ENCODE measurements around the gene PER2. TPM values are rescaled to one million over a fixed set of nuclear protein-coding genes. Genes with fewer than 3 reads are reported as not detected.
"Not testable (repeated sequence)": the region's sequence is repeated elsewhere in the genome, so short reads cannot be mapped to it uniquely, and the experiment has no call there.

The PER2 gene
- total RNA-seq, 1 donor from 2014 or later: 3.6 TPM

DNA sequence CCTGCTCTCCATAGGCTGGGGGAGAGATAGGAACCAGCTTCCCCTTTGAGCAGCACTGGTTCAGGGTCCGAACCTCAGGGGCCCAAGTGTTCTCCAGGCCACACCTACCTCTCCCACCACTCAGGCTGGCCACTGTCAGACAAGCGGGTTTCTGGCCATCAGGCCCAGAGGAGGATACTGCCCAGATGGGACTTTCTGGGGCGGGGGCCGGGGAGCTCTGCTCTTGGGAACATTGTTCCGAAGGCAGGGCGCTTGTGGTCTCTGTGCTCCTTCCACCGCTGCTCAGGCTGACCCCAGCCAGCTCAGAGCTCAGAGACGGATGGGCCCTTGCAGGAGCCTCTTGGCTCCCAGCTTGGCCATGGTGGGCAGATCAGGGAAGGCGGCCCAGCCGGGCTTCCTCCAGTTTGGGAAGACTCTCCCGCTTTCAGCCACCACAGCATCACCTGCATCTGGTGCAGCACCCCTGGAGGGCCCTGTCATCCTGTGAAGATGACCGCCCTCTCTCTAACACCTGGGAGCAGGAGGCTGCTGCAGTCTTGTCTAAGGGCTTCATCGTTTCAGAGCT is 26.7 kb upstream of the PER2 start:
- intact Hi-C loops (cut with DNase I): no loop called here
- ATAC-seq (ENCODE audit: poor library complexity): no peak
- no peak for DNase-seq

DNA sequence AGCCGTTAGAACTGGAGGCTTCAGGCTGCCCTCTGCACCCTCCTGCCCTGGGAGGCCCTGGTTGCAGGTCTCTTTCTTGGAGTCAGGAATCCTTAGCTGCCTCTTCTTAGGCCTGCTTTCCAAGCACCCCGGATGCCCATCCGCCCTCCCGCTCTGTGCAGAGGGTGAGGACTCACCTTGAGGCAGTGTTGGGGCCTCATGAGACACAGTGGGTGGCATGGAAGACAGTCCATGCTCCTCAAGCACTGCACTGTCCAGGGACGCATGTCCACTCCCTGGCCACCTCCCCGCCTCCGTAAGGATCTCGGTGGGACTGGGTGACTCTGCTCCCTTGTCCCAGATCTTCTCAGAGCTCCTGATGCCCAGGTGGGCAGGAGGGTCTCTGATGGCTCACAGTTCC is 26.2 kb upstream of the PER2 start:
- ATAC-seq (ENCODE audit: poor library complexity) (no peak), DNase-seq (no peak)
- intact Hi-C loops (cut with DNase I): no loop called here

DNA sequence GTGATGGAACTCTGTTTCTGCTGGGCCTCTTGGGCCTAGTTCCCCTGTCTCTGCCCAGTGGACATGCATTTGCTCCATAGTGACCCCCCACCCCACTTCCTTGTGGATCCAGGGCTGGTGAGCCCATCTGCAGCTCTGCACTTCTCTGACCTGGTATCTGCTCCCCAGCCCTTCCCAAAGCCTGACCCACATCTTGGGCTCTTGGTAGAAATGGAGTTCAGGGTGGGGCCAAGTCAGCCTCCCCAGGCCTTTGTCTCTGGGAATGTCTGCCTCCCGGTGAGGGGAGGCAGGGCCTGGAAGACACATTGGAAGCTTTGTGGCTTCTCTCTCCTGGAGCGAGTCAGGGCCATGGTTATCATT is 25.6 kb upstream of the PER2 start:
- DNase-seq: no peak
- intact Hi-C loops (cut with DNase I): no loop called here
- no peak for ATAC-seq (ENCODE audit: poor library complexity)

DNA sequence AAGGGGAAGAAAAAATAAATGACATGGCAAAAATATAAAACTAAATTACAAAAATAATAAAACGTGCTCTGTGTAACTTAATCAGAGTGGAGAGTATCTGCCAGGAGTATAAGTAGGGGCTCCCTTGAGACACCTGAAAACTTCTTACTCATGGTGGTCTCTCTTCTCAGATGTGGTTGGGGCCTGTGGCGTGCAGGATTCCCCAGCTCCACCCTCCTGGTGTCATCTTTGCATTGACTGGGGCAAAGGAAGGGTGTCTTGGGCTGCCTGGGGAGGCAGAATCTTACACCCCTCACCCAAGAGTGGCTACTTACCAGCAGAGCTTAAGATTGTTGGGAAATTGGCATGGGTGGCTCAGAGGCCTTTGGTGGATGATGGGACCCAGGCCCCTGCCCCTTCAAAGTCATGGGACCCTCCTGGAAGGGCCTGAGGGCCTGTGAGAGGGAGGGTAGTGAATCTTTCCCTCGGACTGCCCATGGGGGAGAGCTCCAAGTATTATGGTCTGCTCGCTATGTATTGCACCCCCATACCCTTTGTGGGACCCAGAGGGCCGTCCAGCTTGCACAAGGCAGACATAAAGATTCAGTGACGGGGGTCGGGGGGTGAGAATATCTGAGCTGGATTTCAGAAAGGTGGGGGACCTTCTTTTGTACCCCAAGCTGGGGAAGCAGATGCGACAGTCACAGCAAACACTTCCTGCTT is 25.0 kb upstream of the PER2 start:
- no peak for DNase-seq
- intact Hi-C loops (cut with DNase I): no loop called here
- ATAC-seq (ENCODE audit: poor library complexity): no peak

DNA sequence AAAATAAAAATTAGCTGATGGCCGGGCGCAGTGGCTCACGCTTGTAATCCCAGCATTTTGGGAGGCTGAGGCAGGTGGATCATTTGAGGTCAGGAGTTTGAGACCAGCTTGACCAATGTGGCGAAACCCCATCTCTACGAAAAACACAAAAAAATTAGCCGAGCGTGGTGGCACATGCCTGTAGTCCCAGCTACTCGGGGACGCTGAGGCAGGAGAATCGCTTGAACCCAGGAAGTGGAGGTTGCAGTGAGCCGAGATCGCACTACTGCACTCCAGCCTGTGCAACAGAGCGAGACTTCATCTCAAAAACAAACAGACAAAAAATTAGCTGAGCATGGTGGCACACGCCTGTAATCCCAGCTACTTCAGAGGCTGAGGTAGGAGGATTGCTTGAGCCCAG is 22.3 kb upstream of the PER2 start:
- DNase-seq; intact Hi-C loops (cut with DNase I); ATAC-seq (ENCODE audit: poor library complexity): not testable (repeated sequence)

DNA sequence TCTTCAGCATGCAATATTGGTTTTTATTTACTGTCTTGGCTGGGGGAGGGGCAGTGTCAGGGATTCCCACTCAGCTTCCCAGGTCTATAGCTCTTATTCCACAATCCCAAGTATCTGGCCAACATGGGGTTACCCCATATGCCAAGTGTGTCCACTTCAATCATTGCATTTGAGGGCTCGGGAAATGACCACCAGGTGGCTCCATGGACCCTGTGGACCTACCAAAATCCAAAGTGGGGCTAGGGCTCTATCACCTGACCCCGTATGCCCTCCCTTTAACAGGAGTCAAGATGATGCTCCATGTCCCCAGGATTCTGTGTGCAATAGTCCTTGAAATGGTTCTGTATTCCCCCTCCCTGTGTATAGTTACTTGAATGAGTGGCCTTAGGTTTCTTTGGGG is 19.8 kb upstream of the PER2 start:
- intact Hi-C loops (cut with DNase I): no loop called here
- ATAC-seq (ENCODE audit: poor library complexity) (no peak), DNase-seq (no peak)

DNA sequence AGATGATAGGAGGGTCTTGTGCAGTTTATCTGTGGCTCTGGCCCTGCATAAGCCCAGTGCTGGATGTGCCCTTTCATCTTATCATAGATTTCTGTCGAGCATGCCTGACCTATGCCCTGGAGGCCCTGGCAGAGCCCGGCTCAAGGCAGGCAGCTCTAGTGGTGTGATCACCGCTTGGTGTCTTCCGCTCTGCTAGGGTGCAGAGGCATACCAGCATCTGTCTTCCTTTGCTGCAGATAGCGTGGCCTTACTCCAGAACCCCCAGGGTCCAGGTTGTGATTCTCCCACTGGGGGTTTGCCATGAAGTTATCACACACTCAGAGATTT is 18.2 kb upstream of the PER2 start:
- ATAC-seq (ENCODE audit: poor library complexity) (no peak), DNase-seq (no peak)
- intact Hi-C loops (cut with DNase I): no loop called here

DNA sequence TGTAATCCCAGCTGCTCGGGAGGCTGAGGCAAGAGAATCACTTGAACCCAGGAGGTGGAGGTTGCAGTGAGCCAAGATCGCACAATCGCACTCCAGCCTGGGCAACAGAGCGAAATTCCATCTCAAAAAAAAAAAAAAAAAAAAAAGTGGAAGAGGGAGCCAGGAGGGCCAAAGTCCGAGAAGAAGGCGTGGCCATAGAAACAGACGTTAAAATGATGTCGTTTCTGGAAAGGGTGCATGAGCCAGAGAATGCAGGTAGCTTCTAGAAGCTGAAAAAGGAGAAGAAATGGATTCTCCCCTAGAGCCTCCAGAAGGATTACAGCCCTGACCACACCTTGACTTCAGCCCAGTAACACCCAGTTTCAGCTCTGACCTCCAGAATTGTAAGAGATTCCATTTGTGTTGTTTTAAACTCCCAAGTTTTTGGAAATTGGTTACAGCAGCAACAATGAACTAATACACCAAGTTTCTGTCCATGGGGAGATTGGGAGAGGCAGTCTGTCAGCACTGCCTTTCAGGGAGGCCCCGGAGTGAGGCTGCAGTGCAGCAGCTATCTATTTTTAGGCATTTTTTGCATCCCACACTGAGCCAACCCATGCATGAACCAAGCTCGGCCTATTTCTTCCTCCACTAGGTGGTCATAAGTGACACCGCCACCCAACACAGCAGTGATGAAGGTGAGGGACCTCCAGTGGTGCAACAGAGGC is 17.7 kb upstream of the PER2 start:
- intact Hi-C loops (cut with DNase I): no loop called here
- no peak for DNase-seq
- ATAC-seq (ENCODE audit: poor library complexity): no peak

DNA sequence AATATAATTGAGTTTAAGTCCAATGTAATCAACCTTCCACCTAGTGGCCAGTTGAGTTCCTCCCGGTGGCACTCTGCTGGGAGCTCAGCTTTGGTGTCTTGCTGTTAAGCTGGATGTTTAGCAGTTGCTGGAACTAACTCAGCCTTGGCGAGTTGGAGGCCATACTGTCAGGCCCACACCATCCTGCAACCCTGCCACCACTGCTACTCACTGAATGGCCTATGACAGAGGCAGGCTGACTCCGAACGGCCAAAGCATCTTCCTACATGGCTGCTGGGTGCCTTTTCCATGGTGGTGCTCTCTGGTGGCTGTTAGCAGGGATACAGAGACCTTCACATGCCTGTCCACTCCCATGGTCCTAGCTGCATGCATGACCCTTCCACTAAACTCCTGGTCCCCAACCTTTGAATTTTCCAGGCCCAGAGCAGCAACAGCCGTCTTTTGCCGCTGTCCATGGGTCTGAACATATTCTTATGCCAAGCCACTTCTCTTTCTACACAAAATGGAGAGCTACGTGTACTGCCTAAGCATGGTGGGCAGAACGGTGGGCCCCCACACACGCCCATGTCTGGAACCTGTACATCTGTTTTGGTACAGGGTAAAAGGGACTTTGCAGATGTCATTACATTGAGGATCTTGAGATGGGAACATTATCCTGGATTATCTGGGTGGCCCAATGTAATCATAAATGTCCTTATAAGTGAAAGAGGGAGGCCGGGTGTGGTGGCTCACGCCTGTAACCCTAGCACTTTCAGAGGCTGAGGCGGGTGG is 16.9 kb upstream of the PER2 start:
- intact Hi-C loops (cut with DNase I): no loop called here

DNA sequence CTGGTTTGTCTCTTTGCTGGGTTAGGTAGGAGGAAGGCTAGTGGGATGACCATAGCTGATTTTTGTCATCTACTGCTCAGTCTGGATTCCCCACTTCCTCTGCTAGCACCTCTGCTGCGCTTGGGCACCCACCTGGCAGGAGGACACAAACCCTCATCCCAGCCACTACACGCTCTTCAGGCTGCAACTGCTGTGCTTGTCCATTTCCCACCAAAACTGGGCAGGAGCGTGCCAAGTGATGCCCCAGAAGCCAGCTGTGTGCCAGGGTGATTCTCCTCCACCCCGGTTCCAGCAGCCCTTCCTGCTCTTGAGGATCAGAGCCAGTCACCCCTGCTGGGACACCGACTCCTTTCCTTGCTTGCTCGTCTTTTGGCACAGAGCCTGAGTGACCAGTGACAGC is 15.7 kb upstream of the PER2 start:
- intact Hi-C loops (cut with DNase I): no loop called here
- no peak for ATAC-seq (ENCODE audit: poor library complexity)

More for the DNA sequence above, 16.9 kb upstream of the PER2 start:
- DNase-seq (no peak), ATAC-seq (ENCODE audit: poor library complexity) (no peak)

DNA sequence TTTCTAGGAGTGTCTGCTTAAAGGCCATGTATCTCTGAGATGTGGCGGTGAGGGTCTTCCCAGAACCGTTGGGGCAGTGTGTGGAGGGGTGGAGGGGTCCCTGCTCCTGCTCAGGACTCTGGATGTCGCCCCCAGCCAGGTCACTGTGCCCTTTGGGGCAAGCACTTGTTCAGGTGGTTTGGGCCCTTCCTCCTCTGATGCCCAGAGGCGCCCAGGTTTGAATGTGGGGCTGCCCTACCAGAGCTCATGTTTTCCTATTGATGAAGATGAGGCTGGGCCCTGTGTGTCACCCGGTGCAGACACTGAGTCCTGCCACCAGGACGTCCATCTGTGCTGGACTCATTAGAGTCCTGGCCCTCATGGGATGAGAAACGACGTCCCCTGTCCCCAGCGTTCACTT is 14.3 kb upstream of the PER2 start:
- intact Hi-C loops (cut with DNase I): no loop called here
- ATAC-seq (ENCODE audit: poor library complexity) (no peak), DNase-seq (no peak)

More for the DNA sequence above, 15.7 kb upstream of the PER2 start:
- DNase-seq: no peak

DNA sequence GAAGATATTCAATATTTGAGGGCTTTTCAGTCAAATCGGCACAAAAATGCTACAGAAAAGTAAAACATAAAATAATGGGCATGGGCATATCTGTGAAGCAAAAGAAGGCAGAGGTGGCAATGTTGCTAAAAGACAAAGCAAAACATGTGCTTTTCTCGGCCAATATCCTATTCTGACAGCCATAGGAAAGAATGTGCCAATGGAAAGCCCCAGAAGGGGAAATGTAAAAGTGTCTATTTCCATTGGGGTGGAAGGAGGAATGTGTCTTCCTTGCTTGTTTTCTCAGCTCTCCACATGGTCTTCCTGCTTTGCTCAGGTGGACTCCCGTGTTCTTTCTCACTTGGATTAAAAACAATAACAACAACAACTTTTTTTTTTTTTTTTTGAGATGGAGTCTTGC is 13.7 kb upstream of the PER2 start:
- no peak for DNase-seq
- no peak for ATAC-seq (ENCODE audit: poor library complexity)
- intact Hi-C loops (cut with DNase I): no loop called here

DNA sequence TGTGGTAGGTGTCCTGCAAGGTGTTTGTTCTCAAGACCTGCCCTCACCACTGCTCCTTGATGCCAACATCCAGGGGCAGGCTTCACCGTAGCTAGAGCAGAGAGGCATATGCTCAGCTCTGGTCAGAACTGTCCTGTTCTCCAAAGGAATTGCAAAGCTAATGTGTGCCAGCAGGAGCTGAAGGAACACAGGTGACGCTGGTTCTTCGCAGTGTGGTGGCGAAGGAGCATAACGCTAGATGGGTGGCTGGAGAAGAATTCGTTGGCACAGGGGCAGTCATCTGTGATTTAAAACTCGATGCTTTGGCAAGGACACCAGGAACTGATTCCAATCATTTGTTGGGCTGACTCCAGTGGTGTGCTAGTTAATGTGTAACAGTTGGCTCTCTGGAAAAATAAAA is 11.4 kb upstream of the PER2 start:
- intact Hi-C loops (cut with DNase I): no loop called here
- ATAC-seq (ENCODE audit: poor library complexity): no peak
- DNase-seq: no peak

DNA sequence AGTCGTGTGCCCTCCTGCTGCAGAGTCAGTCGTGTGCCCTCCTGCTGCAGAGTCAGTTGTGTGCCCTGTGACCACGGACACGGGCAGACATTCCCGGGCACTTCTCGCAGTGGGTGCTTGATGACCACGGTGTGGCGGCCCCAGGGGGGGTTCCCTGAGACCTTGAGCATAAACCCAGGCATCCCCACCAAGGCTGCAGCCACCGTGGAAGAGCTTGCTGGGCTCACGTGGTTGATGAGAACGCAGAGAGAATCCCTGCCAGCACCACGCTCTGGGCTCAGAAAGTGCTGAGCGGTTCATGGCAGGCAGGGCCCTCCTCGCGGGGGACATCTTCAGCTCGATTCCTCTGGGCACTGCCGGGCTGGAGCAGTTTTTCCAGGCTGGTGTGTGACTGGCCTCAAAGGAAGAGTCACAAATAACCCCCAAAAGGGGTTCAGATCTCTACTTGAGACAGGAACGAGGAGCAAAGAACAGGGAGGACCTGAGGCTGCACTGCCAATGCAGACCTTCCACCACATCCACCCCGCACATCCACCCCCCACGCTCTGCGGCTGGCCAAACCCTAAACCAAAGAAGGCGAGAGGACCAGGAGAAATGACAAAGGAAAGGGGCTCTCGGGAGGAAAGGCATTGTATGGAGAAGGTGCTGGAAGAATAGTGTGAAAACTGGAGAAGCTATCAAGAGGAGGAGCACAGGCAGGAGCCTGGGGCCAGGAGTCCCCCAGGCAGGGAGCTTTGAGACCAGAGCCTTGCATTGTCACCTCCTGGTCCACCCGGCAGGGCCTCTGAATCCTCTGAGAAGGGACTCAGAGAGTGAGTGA is 8.4 kb upstream of the PER2 start:
- DNase-seq (no peak), ATAC-seq (ENCODE audit: poor library complexity) (no peak)
- intact Hi-C loops (cut with DNase I): no loop called here

DNA sequence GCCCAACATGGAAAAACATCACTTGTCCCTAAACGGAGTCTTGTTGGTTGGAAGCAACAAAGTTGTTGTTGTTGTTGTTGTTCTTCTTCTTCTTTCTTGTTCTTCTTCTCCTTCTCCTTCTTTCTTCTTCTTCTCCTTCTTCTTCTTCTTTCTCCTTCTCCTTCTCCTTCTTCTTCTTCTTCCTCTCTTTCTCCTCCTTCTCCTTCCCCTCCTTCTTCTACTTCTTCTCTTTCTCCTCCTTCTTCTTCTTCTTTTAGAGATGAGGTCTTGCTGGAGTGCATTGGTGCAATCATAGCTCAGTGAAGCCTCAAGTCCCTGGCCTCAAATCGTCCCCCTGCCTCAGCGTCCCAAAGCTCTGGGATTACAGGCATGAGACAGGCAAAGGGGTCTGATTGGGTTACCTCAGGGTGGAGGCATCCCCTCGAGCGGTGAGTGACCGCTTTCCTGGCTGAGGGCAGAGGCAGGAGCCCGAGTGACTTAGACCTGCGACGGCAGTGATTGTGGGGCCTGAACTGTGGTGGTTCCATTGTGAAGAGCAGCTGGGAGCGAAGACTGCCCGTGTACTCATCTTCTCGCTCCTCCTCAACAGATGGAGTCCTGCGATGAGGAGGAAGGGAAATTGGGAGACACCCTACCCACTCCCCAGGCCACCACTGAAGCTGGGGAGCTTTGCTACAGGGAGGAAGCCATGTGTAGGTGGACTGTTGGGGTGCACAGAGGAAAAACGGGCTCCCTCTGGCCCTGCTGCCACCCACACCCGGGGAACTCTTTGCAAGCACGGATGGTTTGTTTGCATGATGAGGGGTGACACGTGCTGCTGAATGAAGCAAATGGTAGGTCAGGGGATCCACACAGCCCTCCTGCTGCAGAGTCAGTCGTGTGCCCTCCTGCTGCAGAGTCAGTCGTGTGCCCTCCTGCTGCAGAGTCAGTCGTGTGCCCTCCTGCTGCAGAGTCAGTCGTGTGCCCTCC is 7.0 kb upstream of the PER2 start:
- ATAC-seq (ENCODE audit: poor library complexity): no peak
- intact Hi-C loops (cut with DNase I): no loop called here
- no peak for DNase-seq

DNA sequence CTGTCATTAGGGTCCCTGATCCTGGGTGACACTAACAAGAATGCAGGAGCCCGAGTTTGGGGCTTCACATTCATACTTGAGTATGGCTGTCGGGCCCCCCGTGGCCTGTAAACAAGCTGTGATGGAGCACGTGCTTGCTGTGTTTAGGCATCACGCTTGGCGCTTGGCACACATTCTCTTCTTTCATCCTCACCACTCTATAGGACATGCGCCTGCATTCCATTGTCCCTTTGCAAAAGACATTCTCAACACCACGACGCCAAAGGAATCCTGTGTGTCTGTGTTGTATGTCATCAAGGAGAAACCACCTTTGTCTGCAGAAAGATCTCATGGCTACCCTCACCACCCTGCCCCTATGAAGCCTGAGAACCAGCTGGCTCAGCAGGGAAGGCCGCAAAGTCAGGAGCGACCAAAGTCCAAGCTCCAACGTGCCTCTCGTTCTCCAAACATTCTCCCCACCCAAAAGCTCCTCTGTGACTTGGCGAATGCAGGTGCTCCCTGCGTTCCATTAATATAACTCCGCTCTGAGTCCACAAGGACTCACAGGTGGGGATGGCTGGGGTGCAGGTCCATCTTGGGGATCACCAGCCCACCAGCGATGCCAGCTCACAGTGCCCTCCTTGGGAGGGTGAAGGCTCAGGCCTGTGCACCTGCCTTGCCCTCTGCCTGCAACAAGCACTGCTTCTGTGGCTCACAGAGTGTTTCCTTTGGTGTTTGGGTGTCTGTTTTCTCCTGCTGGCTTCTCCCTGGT is 6.2 kb upstream of the PER2 start:
- ATAC-seq (ENCODE audit: poor library complexity): no peak
- intact Hi-C loops (cut with DNase I): no loop called here
- DNase-seq: no peak

DNA sequence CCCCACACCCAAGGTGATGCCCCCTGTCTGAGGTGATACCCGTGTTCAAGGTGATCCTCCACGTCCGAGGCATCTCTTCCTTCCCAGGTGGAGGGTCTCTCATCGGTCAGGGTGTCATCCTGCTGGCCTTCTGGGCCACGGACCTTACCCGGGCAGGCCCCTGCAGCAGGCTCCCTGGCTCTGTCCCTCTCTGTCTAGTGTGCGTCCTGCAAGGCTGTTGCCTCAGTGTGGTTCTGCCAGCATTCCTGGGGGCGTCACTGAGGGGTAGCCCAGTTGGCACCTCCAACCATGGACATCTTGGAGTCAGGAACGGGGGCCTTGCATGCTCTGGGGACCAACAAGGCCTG is 5.6 kb upstream of the PER2 start:
- no peak for ATAC-seq (ENCODE audit: poor library complexity)
- DNase-seq: no peak
- intact Hi-C loops (cut with DNase I): no loop called here

Measured in Right ventricle myocardium superior (tissue), 1 donor.